ENCODE measurements around the gene ST7. TPM values are rescaled to one million over a fixed set of nuclear protein-coding genes. Genes with fewer than 3 reads are reported as not detected.

ST7 gene
- total and polyA plus RNA-seq, 7 experiments from 2014 or later = 2.1 to 6.4 (median 4.1) TPM

DNA sequence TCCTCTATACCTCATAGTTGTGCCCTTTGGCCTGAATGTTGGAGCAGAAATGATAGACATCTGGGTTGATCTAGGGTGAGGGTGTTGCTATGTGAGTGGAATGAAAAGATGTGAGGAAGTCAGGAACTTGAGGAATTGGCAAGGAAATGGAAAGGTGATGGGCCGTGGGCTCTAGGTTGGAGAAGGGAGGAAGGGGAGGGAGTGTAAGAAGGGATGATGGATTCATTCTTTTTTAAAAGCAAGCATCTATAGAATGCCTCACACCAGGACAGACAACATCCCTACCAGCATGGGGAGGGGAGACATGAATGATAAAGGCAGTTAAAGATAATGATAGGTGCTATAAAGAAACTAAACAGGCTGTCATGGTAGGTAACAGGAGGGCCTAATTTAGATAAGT is 201.4 kb downstream of the ST7 start:
- Histone ChIP-seq H3K36me3 (ENCODE audit: control insufficient read depth in 2 of 3, insufficient read depth in 3 of 3, low read length in 3 of 3) (no peaks in the 10 kb centered on the region), H3K4me1 (ENCODE audit: control insufficient read depth in 2 of 2, insufficient read depth in 2 of 2, low read length in 2 of 2) (no peaks in the 10 kb centered on the region), H3K4me3 (ENCODE audit: low read length) (no peak overlapping the region), H3K27ac (ENCODE audit: low read depth, low read length) (no peak overlapping the region), H3K27me3 (ENCODE audit: control insufficient read depth in 2 of 2, insufficient read depth in 2 of 2, low read length in 2 of 2) (no peaks in the 10 kb centered on the region), H3K9me3 (ENCODE audit: control insufficient read depth in 2 of 3, low read length in 3 of 3) (no peaks in the 10 kb centered on the region)
- peaks cover 0 to 10% (median 4%) of the 10 kb centered on the region in 5 donors for H3K36me3 Mint-ChIP-seq
- no peak overlapping the region for H3K4me3 Mint-ChIP-seq
- CTCF ChIA-PET = no interaction called here
- no peaks in the 10 kb centered on the region for H3K27me3 Mint-ChIP-seq
- H3K9me3 Mint-ChIP-seq = no peaks in the 10 kb centered on the region
- DNase-seq (no peak), ATAC-seq (no peak)
- POLR2A ChIA-PET = no interaction called here
- intact Hi-C loops (cut with micrococcal nuclease) = no loop called here
- no peaks in the 10 kb centered on the region for H3K4me1 Mint-ChIP-seq
- no peak overlapping the region for H3K27ac Mint-ChIP-seq

DNA sequence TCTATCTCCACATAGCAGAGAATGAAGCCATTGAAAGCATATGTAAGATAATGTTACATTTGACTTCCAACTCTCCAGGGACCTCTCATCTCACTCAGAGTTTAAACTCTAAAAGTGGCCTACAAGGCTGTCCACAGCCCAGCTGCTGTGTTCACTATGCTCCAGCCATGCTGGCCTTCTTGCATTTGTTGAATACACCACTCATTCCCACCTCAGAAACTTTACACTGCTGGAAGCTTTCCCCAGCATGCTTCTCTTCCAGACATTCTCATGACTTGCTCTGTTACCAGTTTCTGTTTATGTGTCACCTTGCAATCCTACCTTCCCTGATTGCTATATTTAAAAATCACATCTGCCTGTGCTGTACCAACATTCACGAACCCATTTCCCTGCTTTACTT is 202.4 kb downstream of the ST7 start:
- CTCF ChIA-PET = no interaction called here
- H3K36me3 ChIP-seq (ENCODE audit: control insufficient read depth in 2 of 3, insufficient read depth in 3 of 3, low read length in 3 of 3) = no peaks in the 10 kb centered on the region
- H3K27me3 ChIP-seq (ENCODE audit: control insufficient read depth in 2 of 2, insufficient read depth in 2 of 2, low read length in 2 of 2) = no peaks in the 10 kb centered on the region
- H3K4me1 Mint-ChIP-seq = no peaks in the 10 kb centered on the region
- peaks cover 0 to 6% (median under 1%) of the 10 kb centered on the region in 5 donors for H3K36me3 Mint-ChIP-seq
- ATAC-seq (no peak), DNase-seq (no peak)
- H3K9me3 Mint-ChIP-seq = no peaks in the 10 kb centered on the region
- no peak overlapping the region for H3K27ac Mint-ChIP-seq
- no peak overlapping the region for H3K4me3 ChIP-seq (ENCODE audit: low read length)
- no peaks in the 10 kb centered on the region for H3K4me1 ChIP-seq (ENCODE audit: control insufficient read depth in 2 of 2, insufficient read depth in 2 of 2, low read length in 2 of 2)
- no peak overlapping the region for H3K27ac ChIP-seq (ENCODE audit: low read depth, low read length)
- H3K27me3 Mint-ChIP-seq = no peaks in the 10 kb centered on the region
- POLR2A ChIA-PET = no interaction called here
- H3K9me3 ChIP-seq (ENCODE audit: control insufficient read depth in 2 of 3, low read length in 3 of 3) = no peaks in the 10 kb centered on the region
- intact Hi-C loops (cut with micrococcal nuclease) = no loop called here
- H3K4me3 Mint-ChIP-seq = no peak overlapping the region

DNA sequence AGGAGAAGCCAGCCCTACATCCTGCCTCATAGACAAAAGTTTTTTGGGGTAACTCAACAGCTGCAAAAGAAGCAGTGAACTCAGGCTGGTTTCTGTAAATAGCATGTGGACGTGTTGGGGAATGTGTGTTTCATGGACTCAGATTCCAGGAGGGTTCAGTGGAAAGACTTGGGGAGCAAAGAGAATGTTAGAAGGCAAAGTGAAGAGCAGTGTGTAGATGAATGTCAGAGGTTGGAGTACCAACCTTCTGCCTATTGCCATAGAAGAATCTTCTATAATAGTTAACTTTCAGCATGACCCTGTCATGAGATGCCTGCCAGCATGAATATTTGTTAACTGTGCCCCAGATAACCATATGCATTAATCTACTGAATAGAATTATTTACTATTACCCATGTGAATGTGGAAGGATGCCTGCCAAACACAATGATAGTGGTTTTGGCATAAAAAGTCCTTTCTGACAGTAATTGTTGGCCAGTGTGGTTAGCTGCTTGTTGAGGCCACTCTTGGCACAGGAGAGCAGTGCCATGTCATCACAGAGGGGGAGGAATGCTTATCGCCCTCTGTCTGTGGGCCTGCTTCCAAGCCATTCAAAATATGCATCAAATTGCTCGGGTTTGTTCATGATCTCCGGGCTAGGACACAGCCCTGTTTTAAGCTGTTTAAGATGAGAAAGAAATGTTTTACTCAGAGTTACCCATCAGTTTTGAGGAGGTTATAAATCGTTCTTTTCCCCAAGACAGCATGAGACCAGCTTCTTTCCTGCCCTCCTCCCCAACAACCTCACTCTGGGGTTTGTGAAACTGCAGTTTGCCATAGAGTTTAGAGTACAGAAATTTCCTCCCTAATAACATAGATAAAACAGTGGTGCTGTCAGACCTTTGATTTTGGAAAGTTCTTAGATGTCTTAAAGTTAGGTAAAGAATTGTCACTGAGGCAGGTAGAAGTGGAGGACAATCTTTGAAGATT is 204.2 kb downstream of the ST7 start:
- POLR2A ChIA-PET = no interaction called here
- H3K9me3 ChIP-seq (ENCODE audit: control insufficient read depth in 2 of 3, low read length in 3 of 3) = no peaks in the 10 kb centered on the region
- no peak for ATAC-seq
- no peaks in the 10 kb centered on the region for H3K36me3 ChIP-seq (ENCODE audit: control insufficient read depth in 2 of 3, insufficient read depth in 3 of 3, low read length in 3 of 3)
- Mint-ChIP-seq H3K9me3 (no peaks in the 10 kb centered on the region), H3K4me3 (no peak overlapping the region), H3K27me3 (no peaks in the 10 kb centered on the region), H3K36me3 (no peaks in the 10 kb centered on the region), H3K27ac (no peak overlapping the region), H3K4me1 (no peaks in the 10 kb centered on the region)
- H3K4me3 ChIP-seq (ENCODE audit: low read length) = no peak overlapping the region
- no peaks in the 10 kb centered on the region for H3K4me1 ChIP-seq (ENCODE audit: control insufficient read depth in 2 of 2, insufficient read depth in 2 of 2, low read length in 2 of 2)
- CTCF ChIA-PET = no interaction called here
- no peak for DNase-seq
- H3K27me3 ChIP-seq (ENCODE audit: control insufficient read depth in 2 of 2, insufficient read depth in 2 of 2, low read length in 2 of 2) = no peaks in the 10 kb centered on the region
- no peak overlapping the region for H3K27ac ChIP-seq (ENCODE audit: low read depth, low read length)
- intact Hi-C loops (cut with micrococcal nuclease) = no loop called here

DNA sequence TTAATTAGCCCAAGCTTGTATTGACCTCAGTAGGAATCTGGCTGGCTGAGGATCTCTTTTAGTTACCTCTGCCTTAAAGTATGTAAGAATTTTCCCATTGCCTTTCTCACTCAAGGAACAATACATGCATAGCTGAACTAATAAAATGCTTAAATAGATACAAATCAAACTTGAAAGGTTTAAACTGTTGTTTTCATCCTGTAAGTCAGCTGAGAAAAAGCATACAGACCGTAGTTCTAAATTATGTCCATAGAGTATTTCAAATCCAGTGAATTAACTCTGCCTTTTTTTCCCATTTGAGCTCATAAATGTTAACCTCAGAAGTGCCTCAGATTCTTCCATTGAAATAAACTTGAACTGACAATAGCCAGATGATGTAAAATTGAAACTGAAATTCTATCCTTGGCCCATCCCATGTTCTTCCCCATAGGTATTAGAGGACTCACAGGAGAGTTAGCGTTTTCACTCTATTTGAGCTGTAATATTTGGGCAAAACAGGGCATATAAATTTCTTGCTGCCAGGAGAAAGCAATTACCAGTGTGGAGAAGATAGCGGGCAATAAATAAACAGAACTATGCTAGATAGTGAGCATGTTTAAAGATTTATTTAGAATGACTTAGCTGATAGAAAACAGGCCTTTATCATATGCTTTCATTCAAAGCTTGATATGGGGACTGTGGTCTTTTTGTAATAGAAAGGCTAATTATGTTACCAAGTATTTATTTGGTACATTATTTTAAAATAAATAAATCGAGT is 205.8 kb downstream of the ST7 start:
- Mint-ChIP-seq H3K4me3 (no peak overlapping the region), H3K4me1 (no peaks in the 10 kb centered on the region), H3K27ac (no peak overlapping the region), H3K9me3 (no peaks in the 10 kb centered on the region), H3K36me3 (no peaks in the 10 kb centered on the region), H3K27me3 (no peaks in the 10 kb centered on the region)
- intact Hi-C loops (cut with micrococcal nuclease) = no loop called here
- no peaks in the 10 kb centered on the region for H3K9me3 ChIP-seq (ENCODE audit: control insufficient read depth in 2 of 3, low read length in 3 of 3)
- H3K4me3 ChIP-seq (ENCODE audit: low read length) = no peak overlapping the region
- no peaks in the 10 kb centered on the region for H3K4me1 ChIP-seq (ENCODE audit: control insufficient read depth in 2 of 2, insufficient read depth in 2 of 2, low read length in 2 of 2)
- ATAC-seq (no peak), DNase-seq (no peak)
- no peaks in the 10 kb centered on the region for H3K27me3 ChIP-seq (ENCODE audit: control insufficient read depth in 2 of 2, insufficient read depth in 2 of 2, low read length in 2 of 2)
- no peaks in the 10 kb centered on the region for H3K36me3 ChIP-seq (ENCODE audit: control insufficient read depth in 2 of 3, insufficient read depth in 3 of 3, low read length in 3 of 3)
- ChIA-PET CTCF (no interaction called here), POLR2A (no interaction called here)
- no peak overlapping the region for H3K27ac ChIP-seq (ENCODE audit: low read depth, low read length)

DNA sequence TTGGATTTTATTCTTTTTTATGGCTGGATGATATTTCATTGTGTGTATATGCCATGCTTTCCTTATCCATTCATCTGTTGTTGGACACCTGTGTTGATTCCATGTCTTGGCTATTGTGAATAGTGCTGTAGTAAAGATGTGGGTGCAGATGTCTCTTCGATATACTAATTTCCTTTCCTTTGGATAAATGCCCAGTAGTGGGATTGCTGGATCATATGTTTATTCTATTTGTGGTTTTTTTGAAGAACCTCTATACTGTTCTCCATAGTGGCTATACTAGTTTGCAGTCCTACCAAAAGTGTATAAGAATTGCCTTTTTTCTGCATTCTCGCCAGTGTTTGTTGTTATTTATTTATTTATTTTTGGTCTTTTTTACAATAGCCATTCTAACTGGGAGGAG is 209.8 kb downstream of the ST7 start:
- H3K27ac Mint-ChIP-seq = no peak overlapping the region
- H3K9me3 Mint-ChIP-seq = no peaks in the 10 kb centered on the region
- CTCF ChIA-PET = interaction anchor here (0.6 kb wide), 1 partner anchor 179 kb away, joined by 3 read pairs; no protein-coding TSS in a partner anchor
- intact Hi-C loops (cut with micrococcal nuclease) = no loop called here
- H3K36me3 Mint-ChIP-seq = no peaks in the 10 kb centered on the region
- Histone ChIP-seq H3K4me3 (ENCODE audit: low read length) (no peak overlapping the region), H3K36me3 (ENCODE audit: control insufficient read depth in 2 of 3, insufficient read depth in 3 of 3, low read length in 3 of 3) (no peaks in the 10 kb centered on the region), H3K9me3 (ENCODE audit: control insufficient read depth in 2 of 3, low read length in 3 of 3) (no peaks in the 10 kb centered on the region), H3K27ac (ENCODE audit: low read depth, low read length) (no peak overlapping the region), H3K4me1 (ENCODE audit: control insufficient read depth in 2 of 2, insufficient read depth in 2 of 2, low read length in 2 of 2) (no peaks in the 10 kb centered on the region), H3K27me3 (ENCODE audit: control insufficient read depth in 2 of 2, insufficient read depth in 2 of 2, low read length in 2 of 2) (no peaks in the 10 kb centered on the region)
- ATAC-seq (no peak), DNase-seq (no peak)
- H3K4me1 Mint-ChIP-seq = no peaks in the 10 kb centered on the region
- POLR2A ChIA-PET = interaction anchor here (0.7 kb wide), 1 partner anchor 62 kb away, joined by 4 read pairs; no protein-coding TSS in a partner anchor
- no peak overlapping the region for H3K4me3 Mint-ChIP-seq
- peaks cover 0 to 1% (median 0%) of the 10 kb centered on the region in 5 donors for H3K27me3 Mint-ChIP-seq

DNA sequence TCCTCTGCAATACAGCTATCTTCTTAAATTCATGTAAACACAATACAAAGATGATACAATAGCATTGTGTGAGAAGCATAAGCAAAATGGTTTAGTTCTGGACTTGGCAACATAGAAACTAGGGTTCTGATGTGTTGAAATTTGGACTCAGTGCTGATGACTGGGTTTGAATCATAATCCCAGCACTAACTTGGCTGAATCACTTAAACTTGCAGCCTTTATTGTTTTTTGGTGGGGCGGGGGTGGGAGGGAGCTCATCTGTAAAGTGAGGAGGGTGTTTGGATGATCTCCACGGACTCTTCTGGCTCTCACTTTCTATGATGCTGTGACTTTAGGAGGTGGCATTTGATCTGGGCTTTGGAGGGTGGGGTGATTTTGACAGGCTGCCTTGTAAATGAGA is 211.3 kb downstream of the ST7 start:
- peaks cover 0 to 1% (median 0%) of the 10 kb centered on the region in 5 donors for H3K27me3 Mint-ChIP-seq
- no peak overlapping the region for H3K27ac Mint-ChIP-seq
- intact Hi-C loops (cut with micrococcal nuclease) = no loop called here
- ChIA-PET CTCF (no interaction called here), POLR2A (no interaction called here)
- H3K4me1 ChIP-seq (ENCODE audit: control insufficient read depth in 2 of 2, insufficient read depth in 2 of 2, low read length in 2 of 2) = no peaks in the 10 kb centered on the region
- no peaks in the 10 kb centered on the region for H3K9me3 Mint-ChIP-seq
- H3K36me3 ChIP-seq (ENCODE audit: control insufficient read depth in 2 of 3, insufficient read depth in 3 of 3, low read length in 3 of 3) = no peaks in the 10 kb centered on the region
- no peaks in the 10 kb centered on the region for H3K27me3 ChIP-seq (ENCODE audit: control insufficient read depth in 2 of 2, insufficient read depth in 2 of 2, low read length in 2 of 2)
- H3K4me3 Mint-ChIP-seq = no peak overlapping the region
- no peak overlapping the region for H3K4me3 ChIP-seq (ENCODE audit: low read length)
- no peaks in the 10 kb centered on the region for H3K36me3 Mint-ChIP-seq
- no peaks in the 10 kb centered on the region for H3K9me3 ChIP-seq (ENCODE audit: control insufficient read depth in 2 of 3, low read length in 3 of 3)
- no peak overlapping the region for H3K27ac ChIP-seq (ENCODE audit: low read depth, low read length)
- ATAC-seq = no peak
- H3K4me1 Mint-ChIP-seq = no peaks in the 10 kb centered on the region
- DNase-seq = no peak

Data from naive thymus-derived CD4-positive, alpha-beta T cell (primary cell).